Neuronal stem cell (in vitro differentiated cells): ENCODE measurements around the gene RSPO3.

ENCODE experiments used
- DNase-seq: peaks from one replicate; pipeline ENCODE4 v3.0.0-alpha.2; 2013; ENCODE audit warnings: low spot score
- H2AFZ ChIP-seq: one replicate; pipeline ENCODE4 v1.6.1; 2013; ENCODE audit warnings: mild to moderate bottlenecking, low read length, inconsistent platforms
- H2AK5ac ChIP-seq: 2 replicates; pipeline ENCODE4 v1.6.1; 2013; ENCODE audit warnings: low read depth, mild to moderate bottlenecking, inconsistent platforms, low read length, moderate library complexity, mixed read lengths
- H2BK120ac ChIP-seq: 2 replicates; pipeline ENCODE4 v1.6.1; 2013; ENCODE audit warnings: low read depth, mild to moderate bottlenecking, inconsistent platforms, low read length, moderate library complexity, mixed read lengths
- H2BK12ac ChIP-seq: one replicate; pipeline ENCODE4 v1.6.1; 2013; ENCODE audit warnings: low read length, inconsistent platforms
- H2BK15ac ChIP-seq: 2 replicates; pipeline ENCODE4 v1.6.1; 2013; ENCODE audit warnings: mild to moderate bottlenecking, low read length, inconsistent platforms, mixed read lengths
- H2BK5ac ChIP-seq: one replicate; pipeline ENCODE4 v1.6.1; 2013; ENCODE audit warnings: inconsistent platforms, mild to moderate bottlenecking, low read length, moderate library complexity
- H3K14ac ChIP-seq: one replicate; pipeline ENCODE4 v1.6.1; 2013; ENCODE audit warnings: low read length, inconsistent platforms
- H3K18ac ChIP-seq: 2 replicates; pipeline ENCODE4 v1.6.1; 2013; ENCODE audit warnings: low read length, inconsistent platforms
- H3K23ac ChIP-seq: 2 replicates; pipeline ENCODE4 v1.6.1; 2013; ENCODE audit warnings: low read depth, mild to moderate bottlenecking, mixed read lengths, low read length, inconsistent platforms; ENCODE audit not compliant: poor library complexity
- H3K27ac ChIP-seq: replicated peaks from 3 replicates; pipeline ENCODE4 v1.5.1; 2013; ENCODE audit warnings: low read length, inconsistent platforms
- H3K27me3 ChIP-seq, 3 experiments: 2 replicates each; pipeline ENCODE4 v1.6.1; 2013; ENCODE audit warnings: low read length in 3 of 3, mild to moderate bottlenecking in 2 of 3, inconsistent platforms in 1 of 3, low read depth in 1 of 3, mixed read lengths in 1 of 3, moderate library complexity in 1 of 3; ENCODE audit not compliant: control insufficient read depth in 3 of 3, insufficient read depth in 3 of 3
- H3K36me3 ChIP-seq, 2 donors: replicated peaks in 1 of 2; 2 replicates each; pipeline ENCODE4 v1.6.1; 2013; ENCODE audit warnings: low read length in 2 of 2; ENCODE audit not compliant: control insufficient read depth in 2 of 2, insufficient read depth in 2 of 2
- H3K4ac ChIP-seq: 2 replicates; pipeline ENCODE4 v1.6.1; 2013; ENCODE audit warnings: inconsistent platforms, mild to moderate bottlenecking, low read length, moderate library complexity
- H3K4me1 ChIP-seq, 2 donors: 1 replicate in 1 of 2; 2 replicates in 1 of 2; pipeline ENCODE4 v1.6.1; 2013; ENCODE audit warnings: low read length in 2 of 2, low read depth in 1 of 2; ENCODE audit not compliant: control insufficient read depth in 2 of 2, insufficient read depth in 1 of 2
- H3K4me2 ChIP-seq: one replicate; pipeline ENCODE4 v1.6.1; 2013; ENCODE audit warnings: mild to moderate bottlenecking, low read length, inconsistent platforms; ENCODE audit not compliant: insufficient read depth, poor library complexity, severe bottlenecking
- H3K4me3 ChIP-seq, 2 donors: 2 replicates each; pipeline ENCODE4 v1.5.1; 2013; ENCODE audit warnings: low read length in 2 of 2, mild to moderate bottlenecking in 2 of 2, inconsistent platforms in 1 of 2, moderate library complexity in 1 of 2
- H3K79me1 ChIP-seq: one replicate; pipeline ENCODE4 v1.6.1; 2013; ENCODE audit warnings: low read depth, mild to moderate bottlenecking, inconsistent platforms, low read length, moderate library complexity
- H3K9ac ChIP-seq: one replicate; pipeline ENCODE4 v1.6.1; 2013; ENCODE audit warnings: mild to moderate bottlenecking, low read depth, low read length, inconsistent platforms; ENCODE audit not compliant: poor library complexity
- H3K9me3 ChIP-seq, 2 donors: replicated peaks in 1 of 2; 2 replicates each; pipeline versions ENCODE3 to v1.6.1; 2013; ENCODE audit warnings: low read length in 2 of 2, mild to moderate bottlenecking in 2 of 2, inconsistent platforms in 1 of 2, low read depth in 1 of 2, mixed read lengths in 1 of 2, moderate library complexity in 1 of 2; ENCODE audit not compliant: control insufficient read depth in 2 of 2, insufficient read depth in 1 of 2
- H4K8ac ChIP-seq: one replicate; pipeline ENCODE4 v1.6.1; 2013; ENCODE audit warnings: low read depth, mild to moderate bottlenecking, inconsistent platforms, low read length, moderate library complexity
- H4K91ac ChIP-seq: one replicate; pipeline ENCODE4 v1.6.1; 2013; ENCODE audit warnings: low read length, low read depth, mild to moderate bottlenecking, inconsistent platforms; ENCODE audit not compliant: poor library complexity
- WGBS, 2 donors: extraction: QIAGEN DNeasy Blood & Tissue Kit; methylation state at CpG; one replicate each; pipeline ENCODE4 v1.1.7; 2013; ENCODE audit warnings: missing lambda C conversion rate in 2 of 2, mixed read lengths in 1 of 2; ENCODE audit not compliant: insufficient read length in 2 of 2, insufficient replicate concordance in 1 of 2; ENCODE audit errors: extremely low coverage in 2 of 2; 5-methylcytosine and 5-hydroxymethylcytosine counted together

Gene RSPO3

GRCh38 chr6:127180426-127180825, 62.0 kb downstream of the RSPO3 start:
- H3K4me3 ChIP-seq, result no peak overlapping the region
- no peak overlapping the region for H2AFZ ChIP-seq
- no peaks in the 10 kb centered on the region for H3K79me1 ChIP-seq
- no peak overlapping the region for H3K27ac ChIP-seq
- H3K36me3 ChIP-seq, result no peaks in the 10 kb centered on the region
- DNase-seq, result no peak
- no peak overlapping the region for H2BK120ac ChIP-seq
- no peak overlapping the region for H4K8ac ChIP-seq
- H3K9me3 ChIP-seq, result no peaks in the 10 kb centered on the region
- no peak overlapping the region for H3K23ac ChIP-seq
- H3K18ac ChIP-seq, result no peak overlapping the region
- no peak overlapping the region for H2BK15ac ChIP-seq
- no peak overlapping the region for H2BK12ac ChIP-seq
- H2BK5ac ChIP-seq, result no peak overlapping the region
- H3K14ac ChIP-seq, result no peak overlapping the region
- no peak overlapping the region for H3K4me2 ChIP-seq
- H3K4me1 ChIP-seq, result no peaks in the 10 kb centered on the region
- H3K27me3 ChIP-seq, result no peaks in the 10 kb centered on the region
- no peak overlapping the region for H3K9ac ChIP-seq
- no peak overlapping the region for H2AK5ac ChIP-seq
- H3K4ac ChIP-seq, result no peak overlapping the region
- no peak overlapping the region for H4K91ac ChIP-seq

- no peak overlapping the region for H3K9ac ChIP-seq
- no peaks in the 10 kb centered on the region for H3K9me3 ChIP-seq
- no peaks in the 10 kb centered on the region for H3K27me3 ChIP-seq
- H3K14ac ChIP-seq, result no peak overlapping the region
- no peak overlapping the region for H2BK5ac ChIP-seq
- no peak overlapping the region for H4K91ac ChIP-seq
- no peak for DNase-seq
- H3K4me2 ChIP-seq, result no peak overlapping the region
- no CpG with 5 or more reads among the region's 1 CpG for WGBS, 2 donors
- H2AK5ac ChIP-seq, result no peak overlapping the region
- H3K4me3 ChIP-seq, result no peak overlapping the region
- H3K4me1 ChIP-seq, result no peaks in the 10 kb centered on the region
- H3K27ac ChIP-seq, result no peak overlapping the region
- no peak overlapping the region for H3K23ac ChIP-seq
- no peaks in the 10 kb centered on the region for H3K36me3 ChIP-seq
- H3K79me1 ChIP-seq, result no peaks in the 10 kb centered on the region
- H3K4ac ChIP-seq, result no peak overlapping the region
- no peak overlapping the region for H3K18ac ChIP-seq
- no peak overlapping the region for H2AFZ ChIP-seq
- no peak overlapping the region for H2BK12ac ChIP-seq
- H4K8ac ChIP-seq, result no peak overlapping the region
- H2BK15ac ChIP-seq, result no peak overlapping the region
- no peak overlapping the region for H2BK120ac ChIP-seq
Observed at GRCh38 chr6:127182501-127182900, 64.0 kb downstream of the RSPO3 start.

GRCh38 chr6:127185437-127185995, 67.0 kb downstream of the RSPO3 start:
- H2BK5ac ChIP-seq, result no peak overlapping the region
- H2BK12ac ChIP-seq, result no peak overlapping the region
- no CpG with 5 or more reads among the region's 3 CpGs for WGBS, 2 donors
- no peak overlapping the region for H3K23ac ChIP-seq
- no peak overlapping the region for H3K9ac ChIP-seq
- no peak overlapping the region for H3K27ac ChIP-seq
- no peak for DNase-seq
- no peak overlapping the region for H2AK5ac ChIP-seq
- H3K14ac ChIP-seq, result no peak overlapping the region
- H3K4me2 ChIP-seq, result no peak overlapping the region
- no peaks in the 10 kb centered on the region for H3K9me3 ChIP-seq
- H3K79me1 ChIP-seq, result no peaks in the 10 kb centered on the region
- H2AFZ ChIP-seq, result no peak overlapping the region
- no peak overlapping the region for H2BK15ac ChIP-seq
- no peak overlapping the region for H3K18ac ChIP-seq
- H3K4ac ChIP-seq, result no peak overlapping the region
- H3K4me3 ChIP-seq, result no peak overlapping the region
- no peak overlapping the region for H4K8ac ChIP-seq
- H3K27me3 ChIP-seq, result no peaks in the 10 kb centered on the region
- no peak overlapping the region for H4K91ac ChIP-seq
- no peaks in the 10 kb centered on the region for H3K36me3 ChIP-seq
- no peaks in the 10 kb centered on the region for H3K4me1 ChIP-seq
- H2BK120ac ChIP-seq, result no peak overlapping the region

GRCh38 chr6:127186889-127187288, 68.4 kb downstream of the RSPO3 start:
- no peak overlapping the region for H2BK12ac ChIP-seq
- H3K9ac ChIP-seq, result no peak overlapping the region
- H2AK5ac ChIP-seq, result no peak overlapping the region
- H3K27ac ChIP-seq, result no peak overlapping the region
- H4K8ac ChIP-seq, result no peak overlapping the region
- no peak overlapping the region for H2BK15ac ChIP-seq
- no peak overlapping the region for H2AFZ ChIP-seq
- no peak overlapping the region for H3K14ac ChIP-seq
- H3K18ac ChIP-seq, result no peak overlapping the region
- no peak for DNase-seq
- H3K4ac ChIP-seq, result no peak overlapping the region
- H3K4me3 ChIP-seq, result no peak overlapping the region
- H3K4me1 ChIP-seq, result no peaks in the 10 kb centered on the region
- H3K4me2 ChIP-seq, result no peak overlapping the region
- no CpG with 5 or more reads among the region's 6 CpGs for WGBS, 2 donors
- H2BK120ac ChIP-seq, result no peak overlapping the region
- H3K79me1 ChIP-seq, result no peaks in the 10 kb centered on the region
- no peak overlapping the region for H4K91ac ChIP-seq
- no peak overlapping the region for H2BK5ac ChIP-seq
- H3K27me3 ChIP-seq, result no peaks in the 10 kb centered on the region
- no peak overlapping the region for H3K23ac ChIP-seq
- H3K9me3 ChIP-seq, result no peaks in the 10 kb centered on the region
- no peaks in the 10 kb centered on the region for H3K36me3 ChIP-seq
